SK-N-SH (cell line): ENCODE data around the gene FAM219A.

ENCODE experiments used
- CHD2 ChIP-seq: fragments of 150-350 bp; IDR thresholded peaks from 2 replicates; pipeline ENCODE4 v1.6.1; 2018; ENCODE audit warnings: low read length; ENCODE audit not compliant: partially characterized antibody
- EP300 ChIP-seq, 2 experiments: IDR thresholded peaks; 2 replicates each; pipeline versions ENCODE4 v1.4.0 to v1.6.1; 2012; ENCODE audit warnings: borderline replicate concordance in 1 of 2, low read depth in 1 of 2, low read length in 1 of 2
- EZH2phosphoT487 ChIP-seq: fragments of 200-600 bp; sonication (generic); IDR thresholded peaks from 2 replicates; pipeline ENCODE4 v1.6.1; 2017; ENCODE audit warnings: low read depth, mixed run types, mild to moderate bottlenecking, antibody characterized with exemption, moderate library complexity, borderline replicate concordance
- FOXJ3 ChIP-seq: sonication (generic); formaldehyde crosslinking; IDR thresholded peaks from 2 replicates; pipeline ENCODE4 v1.5.1; 2020; ENCODE audit warnings: mild to moderate bottlenecking, missing genetic modification reagents
- POLR2AphosphoS5 ChIP-seq: IDR thresholded peaks from 2 replicates; pipeline ENCODE4 v1.6.1; 2012; ENCODE audit warnings: low read depth, low read length
- SMC3 ChIP-seq: IDR thresholded peaks from 2 replicates; pipeline ENCODE4 v1.6.1; 2012; ENCODE audit warnings: low read depth, low read length, improper control_type of control experiment
- TAF1 ChIP-seq: IDR thresholded peaks from 2 replicates; pipeline ENCODE4 v1.6.1; 2012; ENCODE audit warnings: low read depth, mild to moderate bottlenecking, low read length, moderate library complexity, borderline replicate concordance
- YY1 ChIP-seq: IDR thresholded peaks from 2 replicates; pipeline ENCODE4 v1.4.0; 2012; ENCODE audit warnings: low read depth, mild to moderate bottlenecking
- TF ChIP-seq, protein P1 (sequence below): fragments of 200-600 bp; sonication (generic); IDR thresholded peaks from 2 replicates; pipeline ENCODE4 v1.6.1; 2017; ENCODE audit warnings: antibody characterized with exemption, mild to moderate bottlenecking, moderate library complexity
- TF ChIP-seq, protein P2 (sequence below): IDR thresholded peaks from 2 replicates; pipeline ENCODE4; 2012
- TF ChIP-seq, protein P3 (sequence below): fragments of 150-350 bp; IDR thresholded peaks from 2 replicates; pipeline ENCODE4 v1.6.1; 2017; ENCODE audit warnings: antibody characterized with exemption, low read length, low read depth, borderline replicate concordance

DNA sequence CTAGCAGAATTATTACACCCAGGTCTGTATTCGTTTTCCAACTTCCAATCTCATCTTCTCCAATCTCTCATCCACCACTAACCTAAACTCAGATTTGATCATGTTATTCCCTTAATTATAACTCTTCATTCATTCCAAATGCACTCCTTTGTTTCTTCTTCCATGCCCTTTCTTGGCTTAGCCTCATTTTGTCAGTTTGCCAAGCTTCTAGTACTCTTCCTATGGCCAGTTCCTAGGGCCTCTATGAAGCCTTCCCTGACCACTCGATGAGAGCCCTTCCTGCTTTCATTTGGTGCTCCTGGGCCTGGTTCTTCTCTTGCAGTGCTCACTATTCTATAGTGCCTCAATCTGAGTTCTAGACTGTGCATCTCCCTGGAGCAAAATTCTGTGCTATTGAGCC is 5.8 kb downstream of the FAM219A start:
- TF ChIP-seq, protein P1, sequence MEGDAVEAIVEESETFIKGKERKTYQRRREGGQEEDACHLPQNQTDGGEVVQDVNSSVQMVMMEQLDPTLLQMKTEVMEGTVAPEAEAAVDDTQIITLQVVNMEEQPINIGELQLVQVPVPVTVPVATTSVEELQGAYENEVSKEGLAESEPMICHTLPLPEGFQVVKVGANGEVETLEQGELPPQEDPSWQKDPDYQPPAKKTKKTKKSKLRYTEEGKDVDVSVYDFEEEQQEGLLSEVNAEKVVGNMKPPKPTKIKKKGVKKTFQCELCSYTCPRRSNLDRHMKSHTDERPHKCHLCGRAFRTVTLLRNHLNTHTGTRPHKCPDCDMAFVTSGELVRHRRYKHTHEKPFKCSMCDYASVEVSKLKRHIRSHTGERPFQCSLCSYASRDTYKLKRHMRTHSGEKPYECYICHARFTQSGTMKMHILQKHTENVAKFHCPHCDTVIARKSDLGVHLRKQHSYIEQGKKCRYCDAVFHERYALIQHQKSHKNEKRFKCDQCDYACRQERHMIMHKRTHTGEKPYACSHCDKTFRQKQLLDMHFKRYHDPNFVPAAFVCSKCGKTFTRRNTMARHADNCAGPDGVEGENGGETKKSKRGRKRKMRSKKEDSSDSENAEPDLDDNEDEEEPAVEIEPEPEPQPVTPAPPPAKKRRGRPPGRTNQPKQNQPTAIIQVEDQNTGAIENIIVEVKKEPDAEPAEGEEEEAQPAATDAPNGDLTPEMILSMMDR: no peak
- TF ChIP-seq, protein P2, sequence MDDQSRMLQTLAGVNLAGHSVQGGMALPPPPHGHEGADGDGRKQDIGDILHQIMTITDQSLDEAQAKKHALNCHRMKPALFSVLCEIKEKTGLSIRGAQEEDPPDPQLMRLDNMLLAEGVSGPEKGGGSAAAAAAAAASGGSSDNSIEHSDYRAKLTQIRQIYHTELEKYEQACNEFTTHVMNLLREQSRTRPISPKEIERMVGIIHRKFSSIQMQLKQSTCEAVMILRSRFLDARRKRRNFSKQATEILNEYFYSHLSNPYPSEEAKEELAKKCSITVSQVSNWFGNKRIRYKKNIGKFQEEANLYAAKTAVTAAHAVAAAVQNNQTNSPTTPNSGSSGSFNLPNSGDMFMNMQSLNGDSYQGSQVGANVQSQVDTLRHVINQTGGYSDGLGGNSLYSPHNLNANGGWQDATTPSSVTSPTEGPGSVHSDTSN: no peak
- TF ChIP-seq YY1 (no peak), EZH2phosphoT487 (no peak), FOXJ3 (CRISPR knock-in tag) (no peak), CHD2 (no peak), EP300 (IDR thresholded peaks at IDR 0.05; ENCODE audit: borderline replicate concordance in 1 of 2, low read depth in 1 of 2, low read length in 1 of 2) (no peak), TAF1 (no peak), SMC3 (no peak), POLR2AphosphoS5 (no peak)
- TF ChIP-seq, protein P3, sequence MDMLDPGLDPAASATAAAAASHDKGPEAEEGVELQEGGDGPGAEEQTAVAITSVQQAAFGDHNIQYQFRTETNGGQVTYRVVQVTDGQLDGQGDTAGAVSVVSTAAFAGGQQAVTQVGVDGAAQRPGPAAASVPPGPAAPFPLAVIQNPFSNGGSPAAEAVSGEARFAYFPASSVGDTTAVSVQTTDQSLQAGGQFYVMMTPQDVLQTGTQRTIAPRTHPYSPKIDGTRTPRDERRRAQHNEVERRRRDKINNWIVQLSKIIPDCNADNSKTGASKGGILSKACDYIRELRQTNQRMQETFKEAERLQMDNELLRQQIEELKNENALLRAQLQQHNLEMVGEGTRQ: no peak
